HG03521 (cell line): Measurements from ENCODE around the gene ADA.

ENCODE experiments used
- ATAC-seq: cut with Tn5 transposase; IDR thresholded peaks from one replicate; pipeline ENCODE4 v1.9.1; 2021; ENCODE audit warnings: mild to moderate bottlenecking, moderate library complexity; ENCODE audit not compliant: unreplicated experiment

ADA gene

DNA sequence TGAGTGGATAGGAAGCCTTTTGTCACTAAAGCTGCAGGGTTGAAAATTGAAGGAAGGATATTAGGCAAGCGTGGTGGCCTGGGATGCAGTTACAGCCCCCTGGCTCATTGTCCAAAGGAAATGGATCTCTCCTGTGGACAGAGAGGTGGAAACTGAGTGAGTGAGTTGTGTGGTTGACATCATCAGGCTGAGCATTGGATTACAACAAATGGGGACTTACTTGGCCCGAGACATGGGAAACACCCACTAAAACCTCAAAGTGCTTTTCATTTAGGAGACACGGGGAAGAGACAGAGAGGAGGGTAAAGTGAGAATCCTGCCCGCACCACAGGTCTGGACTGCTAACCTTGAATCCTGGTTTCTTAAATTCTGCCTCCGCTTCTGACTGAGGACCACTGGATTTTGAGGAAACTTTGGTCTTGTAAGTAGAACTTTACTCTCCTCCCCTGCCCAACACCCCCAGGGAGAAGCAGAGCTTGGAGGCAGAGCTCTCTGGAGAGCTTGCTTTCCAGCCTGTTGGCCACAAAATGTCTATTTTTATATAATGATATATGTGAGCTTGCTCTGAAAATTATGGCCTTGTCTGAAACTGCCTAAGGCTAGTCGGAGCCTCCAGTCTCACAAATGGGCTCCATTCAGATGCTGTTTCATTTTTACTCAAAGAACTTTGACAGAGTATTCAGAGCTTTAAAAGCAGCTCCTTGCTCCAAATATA, 69.0 kb downstream of the ADA start, which contains the start of gene PKIG:
Gene PKIG, plus strand, starts transcription at position 269 of the 715 bp plus-strand sequence. CDS start 31,978 bp downstream, outside the sequence.
- no peak for ATAC-seq

DNA sequence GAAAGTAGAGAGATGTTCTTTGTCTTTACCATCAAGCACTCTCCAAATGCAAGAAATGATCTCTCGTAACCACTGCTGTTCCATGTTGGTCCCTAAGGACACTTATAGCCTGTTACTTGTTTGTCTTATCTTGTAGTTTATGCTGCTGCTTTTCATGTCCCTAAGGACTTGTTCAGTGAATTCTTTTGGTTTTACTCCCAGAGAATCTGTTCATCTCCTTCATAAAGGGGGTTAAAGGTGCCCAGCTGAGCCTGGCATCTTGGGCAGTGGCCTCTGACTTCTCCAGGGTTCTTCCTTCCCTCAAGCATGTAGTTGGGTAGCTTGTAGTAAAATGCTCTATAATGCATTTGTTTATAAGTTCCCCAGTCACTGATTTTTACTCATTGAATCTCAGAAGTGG, 70.0 kb downstream of the ADA start:
- ATAC-seq = no peak

DNA sequence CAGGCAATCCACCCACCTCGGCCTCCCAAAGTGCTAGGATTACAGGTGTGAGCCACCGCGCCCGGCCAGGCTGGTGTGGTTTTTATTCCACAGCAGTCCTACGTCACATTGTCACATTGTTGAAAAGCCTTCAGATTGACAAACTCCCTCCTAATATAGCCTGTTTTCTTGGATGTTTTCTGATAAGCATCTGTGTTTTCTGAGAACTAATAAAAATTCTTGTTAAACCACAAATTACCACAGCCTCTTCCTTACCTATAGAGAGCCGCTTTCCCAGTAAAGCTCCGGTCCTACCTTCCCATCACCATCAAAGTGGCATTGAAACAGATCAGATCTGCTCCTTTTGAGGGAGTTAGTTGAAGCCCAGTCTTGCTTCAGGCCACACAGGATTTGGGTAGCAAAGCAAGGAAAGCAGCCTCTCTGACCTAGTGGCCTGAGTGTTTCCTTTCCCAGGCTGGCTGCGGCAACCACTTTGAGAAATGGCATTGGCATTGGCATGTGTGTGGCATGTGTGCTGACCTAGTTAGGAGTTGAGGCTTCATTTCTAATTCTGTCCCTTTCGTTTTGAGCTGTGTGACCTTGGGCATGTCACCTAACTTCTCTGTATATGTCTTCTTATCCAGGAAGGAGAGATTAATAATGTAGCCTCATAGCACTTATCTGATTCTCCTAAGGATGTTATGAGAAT, 70.8 kb downstream of the ADA start:
- ATAC-seq = no peak

DNA sequence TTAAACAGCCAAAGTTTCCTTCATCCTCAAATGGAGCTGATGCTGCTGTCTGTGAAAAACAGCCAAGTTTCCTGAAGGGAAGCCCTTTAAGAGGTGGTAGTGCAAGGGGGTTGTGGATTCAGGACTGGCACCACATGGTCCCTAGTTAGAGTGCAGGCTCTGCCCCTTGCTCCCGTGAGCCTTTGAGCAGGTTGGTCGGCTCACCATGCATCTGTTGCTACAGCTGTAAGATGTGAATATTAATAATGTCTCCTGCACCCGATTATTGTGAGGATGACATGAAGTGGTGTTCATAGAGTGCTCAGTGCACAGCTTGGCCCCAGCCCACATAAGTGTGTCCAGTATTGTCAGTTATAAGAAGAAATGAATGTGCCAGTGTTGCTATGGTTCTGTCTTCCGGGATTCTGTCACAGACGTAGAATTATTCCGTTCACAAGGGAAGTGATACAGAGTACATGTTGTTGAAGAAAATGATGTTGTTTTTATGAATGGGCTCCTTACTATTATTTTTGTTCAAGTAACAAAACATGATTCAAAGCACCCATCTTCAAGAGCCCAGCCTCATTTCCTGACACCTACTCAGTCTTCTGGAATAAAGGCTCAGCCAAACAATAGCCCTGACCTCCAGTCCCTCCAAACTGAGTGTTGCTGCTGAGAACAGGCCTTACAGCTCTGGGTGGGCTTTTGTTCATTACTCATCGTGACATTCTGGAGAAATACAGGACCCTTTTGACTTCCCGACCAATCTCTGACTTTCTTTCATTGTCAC, 72.0 kb downstream of the ADA start:
- ATAC-seq = no peak

DNA sequence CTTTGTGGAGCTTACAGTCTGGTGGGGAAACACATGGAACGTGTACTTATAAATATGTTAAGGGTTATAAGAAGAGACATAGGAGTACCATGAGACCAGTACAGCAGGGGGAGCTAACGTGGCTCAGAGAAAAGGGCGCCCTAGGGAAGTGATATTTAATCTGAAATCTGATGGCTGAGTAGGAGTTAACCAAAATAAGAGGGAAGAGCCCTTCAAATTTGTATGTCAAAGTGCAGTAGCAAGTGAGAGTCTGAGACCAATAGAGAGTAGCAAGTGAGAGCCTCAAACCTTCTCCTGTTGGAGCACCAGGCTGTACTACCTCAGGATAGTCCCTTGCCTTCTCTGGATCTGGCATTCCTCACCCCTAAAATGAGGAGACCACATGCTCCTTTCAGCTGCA, 75.2 kb downstream of the ADA start:
- ATAC-seq = no peak

DNA sequence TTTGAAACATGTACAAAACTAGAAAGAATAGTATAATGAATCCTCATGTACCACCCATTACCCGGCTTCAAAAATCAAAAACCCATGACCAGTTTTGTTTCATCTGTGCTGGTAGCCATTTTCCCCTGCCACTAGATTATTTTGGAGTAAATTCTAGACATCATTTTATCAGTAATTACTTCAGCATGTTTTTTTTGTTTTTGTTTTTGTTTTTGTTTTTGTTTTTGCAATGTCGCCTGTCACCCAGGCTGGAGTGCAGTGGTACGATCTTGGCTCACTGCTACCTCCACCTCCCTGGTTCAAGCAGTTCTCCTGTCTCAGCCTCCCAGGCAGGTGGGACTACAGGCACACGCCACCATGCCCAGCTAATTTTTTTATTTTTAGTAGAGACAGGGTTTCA, 77.1 kb downstream of the ADA start:
- no peak for ATAC-seq

DNA sequence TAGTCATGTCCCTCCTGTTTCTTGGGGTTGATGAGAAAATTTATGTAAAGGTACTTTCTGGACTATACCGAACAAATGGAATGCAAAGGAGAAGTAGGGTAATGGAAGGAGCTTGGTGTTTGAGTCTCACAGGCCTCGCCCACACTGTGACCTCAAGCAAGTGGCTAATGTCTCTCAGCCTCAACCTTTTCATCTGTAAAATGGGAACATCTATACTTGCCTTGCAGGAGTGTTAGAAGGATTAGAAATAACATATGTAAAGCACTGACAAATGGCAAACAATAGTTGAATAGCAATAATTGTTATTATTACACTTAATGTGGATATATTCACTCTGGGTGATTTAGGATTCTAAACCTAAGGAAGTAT, 78.0 kb downstream of the ADA start:
- no peak for ATAC-seq

DNA sequence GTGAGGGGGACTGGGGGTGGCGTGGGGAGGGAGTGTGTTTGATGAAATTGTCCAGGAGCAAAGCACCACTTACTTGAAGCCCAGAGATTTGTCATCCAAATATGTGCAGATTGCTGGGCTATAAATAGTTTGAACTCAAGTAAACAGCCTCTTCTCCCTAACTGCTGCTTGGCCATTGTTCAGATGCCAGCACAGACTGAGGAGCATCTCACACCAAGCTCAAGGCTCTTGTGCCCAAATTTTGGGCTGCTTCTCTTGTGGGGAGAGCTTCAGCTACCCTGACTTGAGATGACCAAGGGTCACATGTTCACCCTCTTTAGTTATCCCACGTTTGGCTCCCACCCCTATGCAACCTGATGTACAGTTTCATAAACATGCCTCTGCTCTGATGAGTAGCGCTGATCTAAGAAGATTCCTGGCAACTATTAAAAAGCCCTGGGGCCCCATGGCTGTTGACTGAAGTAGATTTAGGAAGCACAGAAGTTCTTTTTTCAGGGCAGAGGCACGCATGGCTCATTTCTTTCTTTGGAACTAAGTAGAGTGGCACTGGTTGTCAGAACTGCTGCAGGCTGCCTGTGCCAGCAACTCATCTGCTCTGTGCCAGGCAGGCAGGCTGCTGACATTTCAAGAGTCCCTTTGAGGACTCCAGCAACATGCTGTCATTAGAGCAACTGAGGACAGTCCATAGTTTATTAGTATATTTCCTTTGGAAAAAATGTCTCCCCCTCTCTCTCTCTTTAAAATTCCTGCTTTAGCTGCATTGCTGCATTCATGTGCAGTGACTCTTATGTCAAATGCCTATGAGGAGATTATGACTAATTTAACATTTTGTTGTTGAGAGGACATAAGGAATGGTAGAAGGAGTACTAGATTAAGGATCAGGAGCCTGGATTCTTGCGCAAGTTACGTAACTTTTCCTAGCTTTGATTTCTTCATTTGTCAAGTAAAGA, 78.7 kb downstream of the ADA start:
- ATAC-seq = no peak

DNA sequence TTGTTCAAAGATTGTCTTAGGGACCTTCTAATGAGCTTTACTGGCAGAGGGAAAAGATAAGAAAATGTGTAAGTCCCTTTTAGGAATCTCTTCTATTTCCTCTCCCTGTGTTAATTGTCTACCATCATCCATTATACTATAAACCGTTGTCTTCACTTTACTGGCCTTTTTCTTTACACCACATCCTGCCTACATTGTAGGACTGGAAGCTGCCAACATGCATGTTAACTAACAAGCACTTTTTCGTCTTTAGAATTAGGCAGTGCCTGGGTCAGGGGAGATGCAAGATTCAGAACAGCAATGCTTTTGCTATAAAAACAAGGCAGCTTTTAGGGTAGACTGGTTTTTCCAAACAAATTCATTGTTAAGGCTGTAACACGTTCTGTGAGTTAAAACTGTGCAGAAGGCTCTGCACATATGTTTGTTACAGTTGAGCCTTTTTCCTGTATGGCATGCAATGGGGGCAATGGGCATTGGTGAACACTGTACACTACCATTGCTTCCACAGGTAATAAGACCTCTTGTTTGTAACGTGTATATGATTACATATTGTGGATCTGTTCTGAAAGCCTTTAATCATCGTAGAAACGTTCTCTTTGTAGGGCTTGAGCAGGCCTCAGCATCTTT, 80.0 kb downstream of the ADA start:
- ATAC-seq = no peak

DNA sequence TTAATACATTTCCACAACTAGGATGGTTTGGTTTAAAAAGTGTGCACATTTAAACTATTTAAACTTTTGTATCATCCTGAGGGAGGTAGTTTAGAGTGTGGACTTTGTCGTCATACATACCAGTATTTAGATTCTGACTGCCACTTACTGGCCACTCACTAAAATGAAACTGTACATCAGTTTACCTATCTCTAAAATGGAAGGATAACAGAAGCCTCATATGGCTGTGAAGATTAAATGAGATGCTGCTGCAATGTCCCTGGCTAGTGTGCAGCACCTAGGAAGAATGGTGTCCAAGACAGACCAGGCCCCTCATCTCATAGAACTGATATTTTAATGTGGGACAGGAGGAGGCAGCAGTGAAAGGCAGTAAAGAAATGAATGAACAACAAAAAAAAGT, 81.1 kb downstream of the ADA start:
- ATAC-seq = no peak
